ENCODE results near the gene FOXF2. TPM values are rescaled to one million over a fixed set of nuclear protein-coding genes. Genes with fewer than 3 reads are reported as not detected.

FOXF2 gene
- total and polyA plus RNA-seq, 2 of the 4 experiments (the other 2 are of a cell fraction): 2.5 to 16.3 TPM

GRCh38 chr6:1406306-1407072 is 17.1 kb downstream of the FOXF2 start:
- ChIA-PET POLR2A (ENCODE audit: unreplicated experiment) (no interaction called here), CTCF (interaction anchor here (1.9 kb wide), 1 partner anchor 10 kb away, joined by 15 read pairs; no protein-coding TSS in a partner anchor)
- peak overlapping the region; percentile 62 for H4K91ac ChIP-seq (ENCODE audit: insufficient read depth, low read depth, low read length)
- dilution Hi-C loops (cut with HindIII; ENCODE audit: low sequenced_read_pairs, unreplicated experiment): no loop called here
- WGBS, 2 experiments (ENCODE audit: extremely low coverage in 2 of 2, insufficient read length in 1 of 2): no CpG with 5 or more reads among the region's 13 CpGs
- H4K20me1 ChIP-seq (ENCODE audit: insufficient read depth, low read length): no peaks in the 10 kb centered on the region
- H2BK20ac ChIP-seq (ENCODE audit: low read depth, low read length): peak overlapping the region; percentile 65; the same call in 1 of the 2 replicates
- no peak overlapping the region for H3K4me3 ChIP-seq (ENCODE audit: insufficient read depth, low read depth, low read length)
- H3K9me1 ChIP-seq (ENCODE audit: insufficient read depth, low read length): peaks cover 12% of the 10 kb centered on the region
- peak overlapping the region; percentile 64; the same call in 1 of the 2 replicates for H2BK120ac ChIP-seq (ENCODE audit: low read depth, low read length)
- intact Hi-C loops (cut with micrococcal nuclease): no loop called here
- no peak overlapping the region for H3K9ac ChIP-seq (ENCODE audit: low read depth, low read length)
- no peak overlapping the region for H2BK15ac ChIP-seq (ENCODE audit: low read depth, low read length)
- H3K4me1 ChIP-seq (ENCODE audit: control insufficient read depth, insufficient read depth, low read length): peaks cover 19% of the 10 kb centered on the region
- H3K4me2 ChIP-seq (ENCODE audit: low read depth, low read length): peak overlapping the region; percentile 70
- no TSS peak for BruUV-seq (replicated peaks)
- no peak for TF ChIP-seq POLR2A (IDR thresholded peaks at IDR 0.05; ENCODE audit: low read depth, low read length)
- TF ChIP-seq CEBPB (IDR thresholded peaks at IDR 0.05; ENCODE audit: low read depth, low read length): peak; percentile 28; the same call in 1 of the 2 replicates
- TF ChIP-seq CTCF (conservative IDR thresholded peaks at IDR 0.05; ENCODE audit: low read depth, low read length): 0 out of 2 replicates have a peak, but pooled peaks have one; percentile 17
- peak; percentile 63; the same call in 1 of the 2 replicates for TF ChIP-seq FOS (IDR thresholded peaks at IDR 0.05; ENCODE audit: low read depth, low read length)
- no peak overlapping the region for H3K23ac ChIP-seq (ENCODE audit: low read depth, low read length)
- H3K36me3 ChIP-seq (ENCODE audit: control insufficient read depth, insufficient read depth, low read length): no peaks in the 10 kb centered on the region
- H3K79me1 ChIP-seq (ENCODE audit: low read depth in 1 of 2, low read length in 2 of 2): no peaks in the 10 kb centered on the region
- peak; percentile 70 for DNase-seq
- no peak overlapping the region for H3K14ac ChIP-seq (replicated peaks; ENCODE audit: low read depth, low read length)
- no peaks in the 10 kb centered on the region for H3K9me3 ChIP-seq (ENCODE audit: control insufficient read depth, insufficient read depth, low read length)
- H3K27ac ChIP-seq (ENCODE audit: insufficient read depth, low read length): peak overlapping the region; percentile 23; the same call in 1 of the 2 replicates
- H2BK5ac ChIP-seq (ENCODE audit: low read depth, low read length, poor library complexity, severe bottlenecking): peak overlapping the region; percentile 16
- H3K4ac ChIP-seq (ENCODE audit: low read depth, low read length): peak overlapping the region; percentile 56
- H3K27me3 ChIP-seq (ENCODE audit: control insufficient read depth, insufficient read depth, low read length): no peaks in the 10 kb centered on the region
- peak overlapping the region; percentile 54 for H2AFZ ChIP-seq (replicated peaks; ENCODE audit: low read length, poor library complexity)
- peak overlapping the region; percentile 38 for H3K18ac ChIP-seq (ENCODE audit: low read depth, low read length)
- in situ Hi-C loops (cut with MboI; ENCODE audit: low sequenced_read_pairs): loop anchor here (10.0 kb wide), 1 partner anchor 692 kb away; no protein-coding TSS in a partner anchor
- H2AK5ac ChIP-seq (ENCODE audit: low read depth, low read length): no peak overlapping the region
- peak overlapping the region; percentile 37; the same call in 1 of the 2 replicates for H4K5ac ChIP-seq (ENCODE audit: low read depth, low read length)
- H3K56ac ChIP-seq (ENCODE audit: extremely low read depth, insufficient read depth, low read length): no peak overlapping the region
- H4K8ac ChIP-seq (ENCODE audit: low read depth in 2 of 2, low read length in 2 of 2): no peak overlapping the region; a peak in 1 of 4 replicates
- ATAC-seq (ENCODE audit: low read depth): peak; percentile 59
- peak overlapping the region; percentile 26 for H2AK9ac ChIP-seq (replicated peaks; ENCODE audit: low read depth, low read length, poor library complexity)

Measured in IMR-90 (cell line).